Ascending aorta (tissue), 2 donors: Measurements from ENCODE around the gene WIPI1. TPM values are rescaled to one million over a fixed set of nuclear protein-coding genes. Genes with fewer than 3 reads are reported as not detected.
A peak's percentile ranks its signal among the peaks of the same experiment; 100 is the strongest.

Experiments
- DNase-seq, 2 donors: peaks; one replicate each; pipeline ENCODE4 v3.0.0-alpha.2; 2019; ENCODE audit warnings: low spot score in 2 of 2
- H3K27ac ChIP-seq, 2 donors: fragments of 200-600 bp; sonication (generic); one replicate each; pipeline ENCODE4 v1.5.1; 2016 to 2017; ENCODE audit warnings: mild to moderate bottlenecking in 1 of 2
- H3K27me3 ChIP-seq: fragments of 200-600 bp; sonication (generic); one replicate; pipeline ENCODE4 v1.5.1; 2017
- H3K36me3 ChIP-seq, 2 donors: fragments of 200-600 bp; sonication (generic); one replicate each; pipeline ENCODE4 v1.5.1; 2016
- H3K4me1 ChIP-seq, 2 donors: fragments of 200-600 bp; sonication (generic); one replicate each; pipeline ENCODE4 v1.5.1; 2016 to 2017; ENCODE audit warnings: mild to moderate bottlenecking in 1 of 2
- H3K4me3 ChIP-seq, 2 donors: fragments of 200-600 bp; sonication (generic); one replicate each; pipeline ENCODE4 v1.5.1; 2016 to 2017; ENCODE audit warnings: mild to moderate bottlenecking in 1 of 2
- H3K9me3 ChIP-seq, 2 donors: fragments of 200-600 bp; sonication (generic); one replicate each; pipeline ENCODE4 v1.5.1; 2016
- intact Hi-C: fragments of 100-400 bp; cut with DNase I; formaldehyde crosslinking; loops from one replicate; pipeline ENCODE4 v1.15.1; 2023
- total RNA-seq: library from RNA; depleted of rRNA; stranded (reverse); fragments of >200 nt; gene quantifications from one replicate; pipeline ENCODE4 v1.1.0, GENCODE V29; 2016
- TF ChIP-seq, protein P1 (sequence below), 3 experiments: fragments of 200-600 bp in 2 of 3; fragments of 450-650 bp in 1 of 3; sonication (generic) in 2 of 3; IDR thresholded peaks; one replicate each; pipeline ENCODE4 v1.5.1; 2016 to 2019; ENCODE audit warnings: antibody characterized with exemption in 3 of 3, mild to moderate bottlenecking in 1 of 3, moderate library complexity in 1 of 3

The WIPI1 gene
- total RNA-seq, 1 donor from 2014 or later, result 18.0 TPM

DNA sequence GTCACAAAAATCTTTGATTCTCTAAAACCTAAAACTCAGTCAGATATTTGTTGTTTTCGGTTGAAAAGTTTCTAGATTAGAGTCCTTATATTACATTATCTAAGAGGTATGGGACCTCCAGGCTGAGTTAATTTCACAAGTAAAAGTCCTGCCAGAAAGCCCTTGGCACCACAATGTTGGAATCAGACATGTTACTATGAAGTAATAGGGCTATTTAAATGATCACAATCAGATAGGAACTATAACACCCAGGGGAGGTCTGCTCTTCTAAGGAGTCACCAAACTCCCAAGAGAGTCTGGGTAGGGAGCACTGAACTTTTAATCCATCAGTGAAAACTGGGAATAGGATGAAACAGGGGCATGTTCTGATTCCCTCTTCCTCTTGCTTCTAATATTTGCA is 54.2 kb downstream of the WIPI1 start:
- TF ChIP-seq, protein P1, sequence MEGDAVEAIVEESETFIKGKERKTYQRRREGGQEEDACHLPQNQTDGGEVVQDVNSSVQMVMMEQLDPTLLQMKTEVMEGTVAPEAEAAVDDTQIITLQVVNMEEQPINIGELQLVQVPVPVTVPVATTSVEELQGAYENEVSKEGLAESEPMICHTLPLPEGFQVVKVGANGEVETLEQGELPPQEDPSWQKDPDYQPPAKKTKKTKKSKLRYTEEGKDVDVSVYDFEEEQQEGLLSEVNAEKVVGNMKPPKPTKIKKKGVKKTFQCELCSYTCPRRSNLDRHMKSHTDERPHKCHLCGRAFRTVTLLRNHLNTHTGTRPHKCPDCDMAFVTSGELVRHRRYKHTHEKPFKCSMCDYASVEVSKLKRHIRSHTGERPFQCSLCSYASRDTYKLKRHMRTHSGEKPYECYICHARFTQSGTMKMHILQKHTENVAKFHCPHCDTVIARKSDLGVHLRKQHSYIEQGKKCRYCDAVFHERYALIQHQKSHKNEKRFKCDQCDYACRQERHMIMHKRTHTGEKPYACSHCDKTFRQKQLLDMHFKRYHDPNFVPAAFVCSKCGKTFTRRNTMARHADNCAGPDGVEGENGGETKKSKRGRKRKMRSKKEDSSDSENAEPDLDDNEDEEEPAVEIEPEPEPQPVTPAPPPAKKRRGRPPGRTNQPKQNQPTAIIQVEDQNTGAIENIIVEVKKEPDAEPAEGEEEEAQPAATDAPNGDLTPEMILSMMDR (IDR thresholded peaks at IDR 0.05), result no peak
- no peaks in the 10 kb centered on the region for H3K36me3 ChIP-seq
- no peak overlapping the region for H3K27ac ChIP-seq
- no peaks in the 10 kb centered on the region for H3K27me3 ChIP-seq
- H3K4me3 ChIP-seq, result no peak overlapping the region
- no peak for DNase-seq
- H3K9me3 ChIP-seq, result peaks cover 0 to 33% of the 10 kb centered on the region in 2 donors
- intact Hi-C loops, result no loop called here
- no peaks in the 10 kb centered on the region for H3K4me1 ChIP-seq

DNA sequence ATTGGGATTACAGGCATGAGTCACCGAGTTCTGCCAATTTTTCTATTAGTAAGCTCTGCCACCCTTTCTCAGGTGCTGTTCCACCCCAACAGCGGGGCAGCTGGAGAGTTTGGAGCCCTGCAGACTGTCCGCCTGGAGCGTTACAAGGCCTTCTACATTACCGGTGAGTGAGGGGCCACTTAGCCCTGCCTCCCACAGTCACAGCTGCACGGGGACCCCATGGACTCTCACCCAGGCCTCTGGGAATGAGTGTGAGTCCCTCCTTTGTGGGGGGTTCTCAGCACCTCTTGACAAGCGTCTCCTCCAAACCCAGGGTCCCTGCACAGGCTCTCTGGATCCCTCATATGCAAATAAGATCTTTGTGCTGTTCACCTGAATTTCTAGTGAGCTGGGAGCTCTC is 56.0 kb downstream of the WIPI1 start:
- intact Hi-C loops, result no loop called here
- Histone ChIP-seq H3K4me1 (no peaks in the 10 kb centered on the region), H3K4me3 (no peak overlapping the region), H3K9me3 (peaks cover 0 to 18% of the 10 kb centered on the region in 2 donors), H3K36me3 (no peaks in the 10 kb centered on the region), H3K27ac (no peak overlapping the region), H3K27me3 (no peaks in the 10 kb centered on the region)
- TF ChIP-seq, protein P1 (IDR thresholded peaks at IDR 0.05), result no peak
- no peak for DNase-seq

DNA sequence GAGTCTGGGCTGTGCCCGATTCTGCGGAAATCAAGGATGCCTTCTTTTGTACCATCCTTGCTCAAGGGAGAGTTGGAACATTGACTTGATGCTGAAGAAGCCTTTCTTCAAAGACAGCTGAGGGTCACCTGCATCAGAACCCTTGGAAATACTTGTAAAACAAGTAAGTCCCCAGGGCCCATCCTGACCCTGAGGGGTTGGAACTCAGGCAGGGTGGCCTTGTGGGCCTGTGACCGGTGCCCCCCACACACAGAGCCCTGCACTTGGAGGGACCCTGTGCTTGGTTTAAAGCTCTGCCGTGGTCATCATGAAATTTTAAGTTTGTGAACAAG is 56.9 kb downstream of the WIPI1 start:
- Histone ChIP-seq H3K4me1 (no peaks in the 10 kb centered on the region), H3K4me3 (no peak overlapping the region), H3K27ac (no peak overlapping the region), H3K36me3 (no peaks in the 10 kb centered on the region), H3K27me3 (no peaks in the 10 kb centered on the region), H3K9me3 (peaks cover 0 to 8% of the 10 kb centered on the region in 2 donors)
- no peak for DNase-seq
- TF ChIP-seq, protein P1 (IDR thresholded peaks at IDR 0.05), result no peak
- intact Hi-C loops, result no loop called here

DNA sequence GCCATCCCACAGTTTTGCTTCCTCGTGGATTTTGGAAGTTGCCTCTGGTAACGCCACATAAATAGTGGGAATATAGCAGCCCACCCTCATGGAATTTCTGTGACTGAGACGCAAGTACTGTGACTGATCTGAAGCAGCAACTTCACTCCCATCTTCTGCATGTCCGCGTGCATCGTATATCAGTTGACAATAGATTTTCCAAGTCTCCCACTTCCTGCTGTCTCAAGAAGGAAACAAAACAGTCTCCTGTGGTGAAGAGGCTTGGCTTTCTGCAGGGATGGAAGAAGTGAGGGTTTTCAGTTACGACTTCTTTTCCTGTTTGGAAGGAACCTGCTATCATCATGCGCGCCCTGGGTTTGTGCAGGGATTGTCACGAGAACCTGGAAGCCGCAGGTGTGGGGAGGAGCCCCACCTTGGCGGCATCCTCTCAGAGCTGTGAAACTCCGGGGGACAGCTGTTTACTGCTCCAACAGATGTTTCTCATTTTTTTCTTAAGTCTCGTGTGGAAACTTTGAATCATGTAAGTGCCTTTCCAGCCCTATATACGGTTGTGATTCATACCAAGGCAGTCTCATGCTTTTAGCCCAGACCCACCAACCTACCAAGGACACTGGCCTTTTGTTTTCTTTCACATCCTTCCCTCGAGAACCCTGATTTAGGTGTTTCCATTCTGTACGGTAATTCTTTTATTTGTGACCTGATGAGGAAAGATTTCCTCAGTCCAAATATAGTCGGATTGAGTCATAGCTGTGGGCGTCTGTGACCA is 57.5 kb downstream of the WIPI1 start:
- intact Hi-C loops, result loop anchor here (5.0 kb wide), 1 partner anchor 138 kb away; no protein-coding TSS in a partner anchor
- no peaks in the 10 kb centered on the region for H3K27me3 ChIP-seq
- TF ChIP-seq, protein P1 (IDR thresholded peaks at IDR 0.05), result no peak
- no peak for DNase-seq
- H3K4me3 ChIP-seq, result no peak overlapping the region
- H3K4me1 ChIP-seq, result no peaks in the 10 kb centered on the region
- H3K9me3 ChIP-seq, result peaks cover 0 to 3% of the 10 kb centered on the region in 2 donors
- no peak overlapping the region for H3K27ac ChIP-seq
- no peaks in the 10 kb centered on the region for H3K36me3 ChIP-seq

DNA sequence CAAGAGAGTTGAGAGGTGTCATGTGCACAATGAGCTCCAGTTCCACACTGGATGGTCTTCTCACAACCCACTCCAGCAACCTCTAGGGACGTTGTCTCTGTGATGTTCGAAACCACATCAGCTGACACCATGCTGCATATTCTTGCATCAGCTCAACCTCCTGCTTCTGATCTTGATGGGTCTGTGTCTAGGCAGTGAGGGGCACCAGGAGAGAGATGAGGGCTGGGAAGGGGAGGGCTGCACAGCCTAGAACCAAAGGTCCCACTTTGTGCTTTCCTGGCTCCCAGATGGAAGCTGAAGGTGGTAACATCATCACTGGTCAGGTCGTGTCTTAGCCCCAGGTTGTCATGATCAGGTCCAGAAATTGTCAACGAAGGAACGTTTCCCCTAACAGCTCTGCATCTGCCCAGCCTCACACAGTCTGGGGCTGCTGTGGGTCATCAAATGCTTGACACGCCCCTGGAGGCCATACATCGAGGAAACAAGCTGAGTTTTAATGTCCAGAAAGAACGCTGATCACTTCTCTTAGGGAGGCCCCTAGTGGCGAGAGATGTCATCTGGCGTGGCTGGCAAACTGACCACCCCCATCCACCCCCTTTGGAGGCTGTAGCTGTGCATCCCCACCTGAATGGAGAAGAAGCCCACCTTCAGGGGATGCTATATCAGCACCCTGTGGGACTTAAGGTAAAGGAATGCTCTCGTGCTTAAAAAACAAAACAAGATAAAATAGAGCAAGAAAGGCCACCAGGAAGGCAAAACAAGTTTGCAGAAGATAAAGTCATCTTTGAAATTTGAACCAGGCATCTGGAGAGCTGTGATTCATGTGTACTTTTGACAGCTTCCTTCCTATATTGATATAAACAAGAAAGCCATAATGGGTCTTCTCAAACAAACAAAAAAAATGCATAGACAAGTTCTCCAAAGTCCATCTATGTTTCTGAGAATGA is 58.3 kb downstream of the WIPI1 start:
- Histone ChIP-seq H3K4me1 (no peaks in the 10 kb centered on the region), H3K4me3 (no peak overlapping the region), H3K36me3 (no peaks in the 10 kb centered on the region), H3K9me3 (no peaks in the 10 kb centered on the region), H3K27ac (no peak overlapping the region), H3K27me3 (no peaks in the 10 kb centered on the region)
- intact Hi-C loops, result loop anchor here (5.0 kb wide), 1 partner anchor 137 kb away; no protein-coding TSS in a partner anchor
- TF ChIP-seq, protein P1 (IDR thresholded peaks at IDR 0.05), result peak; percentile 49 to 75 (median 54)
- DNase-seq, result no peak
